Astrocyte (in vitro differentiated cells and primary cell): ENCODE data around the gene ZMIZ1. TPM values are rescaled to one million over a fixed set of nuclear protein-coding genes. Genes with fewer than 3 reads are reported as not detected.

Experiments used
- DNase-seq: peaks from one replicate; pipeline ENCODE4 v3.0.0-alpha.2; 2010; ENCODE audit warnings: low read depth
- FAIRE-seq: peaks from 2 replicates; lab custom pipeline; 2011; peaks lifted over from hg19 to GRCh38; lab: Jason Lieb, UNC
- H2AFZ ChIP-seq: 2 replicates; pipeline ENCODE4 v1.6.0; 2012; ENCODE audit warnings: low read depth, low read length, inconsistent platforms
- H3K27ac ChIP-seq: 2 replicates; pipeline ENCODE4 v1.5.1; 2011; ENCODE audit warnings: low read depth, low read length, inconsistent platforms
- H3K27me3 ChIP-seq: 2 replicates; pipeline ENCODE4 v1.6.0; 2011; ENCODE audit warnings: low read length, inconsistent platforms; ENCODE audit not compliant: insufficient read depth
- H3K36me3 ChIP-seq: 2 replicates; pipeline ENCODE4 v1.5.1; 2011; ENCODE audit warnings: low read length, inconsistent platforms; ENCODE audit not compliant: insufficient read depth
- H3K4me1 ChIP-seq: 2 replicates; pipeline ENCODE4 v1.5.1; 2011; ENCODE audit warnings: low read length, inconsistent platforms; ENCODE audit not compliant: insufficient read depth
- H3K4me2 ChIP-seq: 2 replicates; pipeline ENCODE4 v1.6.0; 2012; ENCODE audit warnings: low read length, inconsistent platforms
- H3K4me3 ChIP-seq: 2 replicates; pipeline ENCODE4 v1.5.1; 2011; ENCODE audit warnings: low read depth, mild to moderate bottlenecking, low read length, inconsistent platforms; ENCODE audit not compliant: insufficient read depth
- H3K79me2 ChIP-seq: 2 replicates; pipeline ENCODE4 v1.6.0; 2012; ENCODE audit warnings: mild to moderate bottlenecking, low read length, inconsistent platforms; ENCODE audit not compliant: insufficient read depth
- H3K9ac ChIP-seq: 2 replicates; pipeline ENCODE4 v1.6.0; 2012; ENCODE audit warnings: mild to moderate bottlenecking, low read length, inconsistent platforms
- H3K9me3 ChIP-seq: 2 replicates; pipeline ENCODE4 v1.5.1; 2012; ENCODE audit warnings: low read depth, mild to moderate bottlenecking, low read length, inconsistent platforms; ENCODE audit not compliant: insufficient read depth
- H4K20me1 ChIP-seq: 2 replicates; pipeline ENCODE4 v1.6.0; 2012; ENCODE audit warnings: low read length, inconsistent platforms; ENCODE audit not compliant: insufficient read depth
- H3K27ac Mint-ChIP-seq: one replicate; pipeline ENCODE4 v1.8.0; 2021; ENCODE audit warnings: mild to moderate bottlenecking, mixed read lengths; ENCODE audit not compliant: unreplicated experiment
- H3K27me3 Mint-ChIP-seq: one replicate; pipeline ENCODE4 v1.8.0; 2021; ENCODE audit warnings: low read depth, mixed read lengths; ENCODE audit not compliant: unreplicated experiment
- H3K36me3 Mint-ChIP-seq: one replicate; pipeline ENCODE4 v1.8.0; 2021; ENCODE audit warnings: low read depth, mixed read lengths; ENCODE audit not compliant: unreplicated experiment
- H3K4me1 Mint-ChIP-seq: one replicate; pipeline ENCODE4 v1.8.0; 2021; ENCODE audit warnings: low read depth, mixed read lengths; ENCODE audit not compliant: unreplicated experiment
- H3K4me3 Mint-ChIP-seq: one replicate; pipeline ENCODE4 v1.8.0; 2021; ENCODE audit warnings: mild to moderate bottlenecking, moderate library complexity, mixed read lengths; ENCODE audit not compliant: unreplicated experiment
- H3K9me3 Mint-ChIP-seq: one replicate; pipeline ENCODE4 v1.8.0; 2021; ENCODE audit warnings: mild to moderate bottlenecking, mixed read lengths; ENCODE audit not compliant: unreplicated experiment
- CTCF ChIP-seq: IDR thresholded peaks from 2 replicates; pipeline ENCODE4 v1.5.1; 2011; ENCODE audit warnings: low read depth, mild to moderate bottlenecking, inconsistent platforms, low read length, moderate library complexity; ENCODE audit not compliant: insufficient read depth
- EZH2 ChIP-seq: IDR thresholded peaks from 2 replicates; pipeline ENCODE4 v1.6.1; 2012; ENCODE audit warnings: mild to moderate bottlenecking, low read length, inconsistent platforms; ENCODE audit not compliant: insufficient read depth
- total RNA-seq: library from RNA; stranded (reverse); gene quantifications from 2 replicates; pipeline ENCODE4 v1.2.1, GENCODE V29; 2021

ZMIZ1 gene
- total RNA-seq, 1 donor from 2014 or later: 45.5 TPM

DNA sequence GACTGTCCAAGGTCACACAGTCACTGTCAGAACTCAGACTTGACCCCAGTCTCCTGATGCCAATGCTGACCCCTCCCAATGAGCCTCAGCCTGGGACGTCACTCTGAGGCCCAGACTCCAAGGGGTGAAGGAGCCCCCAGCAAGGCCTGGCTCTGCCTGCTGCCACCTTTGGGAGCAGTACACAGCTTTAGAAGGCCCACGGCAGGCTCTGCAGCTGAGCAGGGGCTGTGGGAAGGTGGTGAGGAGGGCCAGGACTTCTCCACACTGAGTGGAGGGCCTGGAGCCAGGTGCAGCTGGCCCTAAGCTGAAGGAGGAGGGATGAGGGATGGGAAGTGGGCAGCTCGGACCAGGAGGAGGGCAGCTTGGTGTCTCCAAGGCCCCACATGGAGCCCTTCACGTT lies 23.9 kb upstream of the ZMIZ1 start:
- peaks cover 42% of the 10 kb centered on the region for H3K27me3 Mint-ChIP-seq
- peaks cover 2% of the 10 kb centered on the region for H3K36me3 Mint-ChIP-seq
- H3K4me3 Mint-ChIP-seq: no peak overlapping the region
- peaks cover under 1% of the 10 kb centered on the region for H3K4me1 ChIP-seq
- no peaks in the 10 kb centered on the region for H3K36me3 ChIP-seq
- no peaks in the 10 kb centered on the region for H3K9me3 Mint-ChIP-seq
- H3K4me1 Mint-ChIP-seq: peaks cover under 1% of the 10 kb centered on the region
- H3K4me2 ChIP-seq: no peak overlapping the region
- FAIRE-seq (no peak), DNase-seq (no peak)
- H3K79me2 ChIP-seq: no peaks in the 10 kb centered on the region
- no peak overlapping the region for H3K27ac Mint-ChIP-seq
- H3K27me3 ChIP-seq: peaks cover 16% of the 10 kb centered on the region
- no peak overlapping the region for H3K9ac ChIP-seq
- no peaks in the 10 kb centered on the region for H3K9me3 ChIP-seq
- no peak overlapping the region for H3K27ac ChIP-seq
- no peaks in the 10 kb centered on the region for H4K20me1 ChIP-seq
- H3K4me3 ChIP-seq: no peak overlapping the region
- no peak overlapping the region for H2AFZ ChIP-seq
- TF ChIP-seq CTCF: no peak
- no peak for TF ChIP-seq EZH2

DNA sequence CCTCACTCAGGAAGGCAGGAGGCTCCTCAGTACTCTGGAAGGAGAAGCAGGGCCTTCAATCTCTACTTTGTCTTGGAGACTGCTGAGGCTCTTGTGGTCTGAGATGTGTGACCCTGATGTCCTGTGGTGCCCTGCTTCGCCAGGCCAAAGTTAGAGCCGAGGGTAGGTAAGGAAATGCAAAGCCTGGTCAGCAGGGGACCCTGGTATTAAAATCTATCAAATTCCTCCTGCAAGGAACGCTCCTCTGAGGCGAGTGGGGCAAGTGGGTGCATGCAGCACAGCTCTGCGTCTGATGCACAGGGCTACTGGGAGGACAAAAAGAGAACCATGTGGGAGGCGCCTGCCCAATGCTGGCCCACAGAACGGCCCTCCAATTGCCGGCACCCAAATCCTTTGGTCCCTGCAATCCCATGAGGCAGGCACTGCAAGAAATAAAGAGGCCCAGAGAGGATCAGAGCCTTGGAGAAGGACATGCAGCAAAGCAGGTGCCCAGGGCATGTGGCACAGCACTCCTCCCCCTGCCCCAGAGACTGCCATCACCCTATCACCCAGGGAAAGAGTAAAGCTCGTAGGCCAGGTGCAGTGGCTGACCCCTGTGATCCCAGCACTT lies 23.1 kb upstream of the ZMIZ1 start:
- Histone ChIP-seq H3K27ac (no peak overlapping the region), H2AFZ (no peak overlapping the region), H3K79me2 (no peaks in the 10 kb centered on the region), H3K9ac (no peak overlapping the region), H4K20me1 (no peaks in the 10 kb centered on the region), H3K4me2 (no peak overlapping the region), H3K4me3 (no peak overlapping the region), H3K9me3 (no peaks in the 10 kb centered on the region), H3K27me3 (peaks cover 16% of the 10 kb centered on the region), H3K36me3 (no peaks in the 10 kb centered on the region), H3K4me1 (peaks cover 3% of the 10 kb centered on the region)
- H3K4me3 Mint-ChIP-seq: no peak overlapping the region
- H3K36me3 Mint-ChIP-seq: peaks cover 2% of the 10 kb centered on the region
- H3K27ac Mint-ChIP-seq: no peak overlapping the region
- H3K9me3 Mint-ChIP-seq: no peaks in the 10 kb centered on the region
- DNase-seq (no peak), FAIRE-seq (no peak)
- no peak for TF ChIP-seq CTCF
- no peak for TF ChIP-seq EZH2
- peaks cover 45% of the 10 kb centered on the region for H3K27me3 Mint-ChIP-seq
- peaks cover 5% of the 10 kb centered on the region for H3K4me1 Mint-ChIP-seq

- no peak overlapping the region for H3K4me3 Mint-ChIP-seq
- DNase-seq: no peak
- no peak overlapping the region for H3K27ac Mint-ChIP-seq
- H3K36me3 Mint-ChIP-seq: peaks cover 2% of the 10 kb centered on the region
- H3K9ac ChIP-seq: no peak overlapping the region
- no peak overlapping the region for H3K4me3 ChIP-seq
- TF ChIP-seq CTCF: no peak
- no peak for TF ChIP-seq EZH2
- no peaks in the 10 kb centered on the region for H4K20me1 ChIP-seq
- peaks cover 7% of the 10 kb centered on the region for H3K4me1 Mint-ChIP-seq
- H3K79me2 ChIP-seq: no peaks in the 10 kb centered on the region
- H3K4me2 ChIP-seq: no peak overlapping the region
- no peaks in the 10 kb centered on the region for H3K9me3 ChIP-seq
- no peak overlapping the region for H2AFZ ChIP-seq
- FAIRE-seq: no peak
- peaks cover 10% of the 10 kb centered on the region for H3K27me3 ChIP-seq
- H3K36me3 ChIP-seq: no peaks in the 10 kb centered on the region
- peaks cover 3% of the 10 kb centered on the region for H3K4me1 ChIP-seq
- no peak overlapping the region for H3K27ac ChIP-seq
- H3K9me3 Mint-ChIP-seq: no peaks in the 10 kb centered on the region
- H3K27me3 Mint-ChIP-seq: peaks cover 44% of the 10 kb centered on the region
Measured at GRCh38 chr10:79046326-79046725, 22.4 kb upstream of the ZMIZ1 start.
